GM19467 (cell line): ENCODE measurements around the gene RBM47.
"Not testable (repeated sequence)": the region's sequence is repeated elsewhere in the genome, so short reads cannot be mapped to it uniquely, and the experiment has no call there.

Experiments
- ATAC-seq: cut with Tn5 transposase; IDR thresholded peaks from one replicate; pipeline ENCODE4 v1.9.1; 2021; ENCODE audit warnings: mild to moderate bottlenecking, moderate library complexity; ENCODE audit not compliant: unreplicated experiment

The RBM47 gene

DNA sequence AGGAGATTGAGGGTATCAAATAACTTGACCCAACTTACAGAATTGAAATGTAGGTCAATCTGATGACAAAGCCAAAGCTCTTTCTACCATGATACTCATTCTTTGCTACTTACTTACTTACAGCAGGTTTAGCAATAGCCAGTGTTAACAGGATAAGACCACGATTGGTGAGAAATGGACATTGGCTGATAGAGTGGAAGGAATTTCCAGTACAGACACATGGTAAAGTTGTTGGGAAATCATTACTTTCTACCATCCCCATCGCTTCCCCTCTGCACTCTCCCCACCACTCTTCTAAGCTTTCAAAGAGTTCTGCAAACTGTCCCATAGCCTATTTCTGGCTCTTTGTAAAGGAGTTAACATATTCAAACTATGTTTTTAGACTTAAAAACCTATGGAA, 174.8 kb downstream of the RBM47 start:
- ATAC-seq: no peak

DNA sequence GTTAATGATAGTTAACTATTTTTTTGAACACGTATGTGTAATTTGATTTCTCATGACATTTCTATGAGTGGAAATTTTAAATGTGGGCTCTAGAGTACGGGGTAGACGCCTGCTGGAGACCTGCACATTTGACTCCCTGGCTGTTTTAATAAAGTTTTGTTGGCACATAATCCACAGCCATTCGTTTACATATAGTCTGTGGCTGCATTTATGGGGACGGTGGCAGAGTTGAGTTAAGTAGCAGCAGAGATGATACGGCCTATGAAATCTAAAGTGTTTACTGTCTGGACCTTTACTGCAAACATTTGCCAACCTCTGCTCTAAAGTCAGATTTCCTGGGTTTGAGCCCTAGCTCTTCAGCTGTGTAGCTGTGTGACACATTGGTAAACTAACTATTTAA, 175.8 kb downstream of the RBM47 start:
- no peak for ATAC-seq

DNA sequence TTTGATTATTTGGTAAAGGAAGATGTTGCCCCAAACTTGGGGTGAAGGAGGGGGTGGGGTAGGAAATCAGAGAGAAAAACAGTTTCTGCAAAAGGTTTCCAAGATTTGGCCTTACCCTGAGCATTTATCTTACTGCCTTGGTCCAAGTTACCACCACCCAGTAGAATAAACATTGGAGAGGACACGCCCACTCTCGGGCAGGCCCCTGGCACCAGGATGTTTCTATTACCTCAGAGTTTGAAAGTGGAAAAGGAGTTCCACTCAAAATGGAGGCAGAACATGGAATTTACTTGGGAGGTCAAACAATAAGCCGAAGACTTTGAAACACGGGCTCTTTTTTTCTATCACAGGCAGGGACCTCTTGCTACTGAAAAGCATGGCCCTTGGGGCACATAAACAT, 180.8 kb downstream of the RBM47 start:
- ATAC-seq: no peak

DNA sequence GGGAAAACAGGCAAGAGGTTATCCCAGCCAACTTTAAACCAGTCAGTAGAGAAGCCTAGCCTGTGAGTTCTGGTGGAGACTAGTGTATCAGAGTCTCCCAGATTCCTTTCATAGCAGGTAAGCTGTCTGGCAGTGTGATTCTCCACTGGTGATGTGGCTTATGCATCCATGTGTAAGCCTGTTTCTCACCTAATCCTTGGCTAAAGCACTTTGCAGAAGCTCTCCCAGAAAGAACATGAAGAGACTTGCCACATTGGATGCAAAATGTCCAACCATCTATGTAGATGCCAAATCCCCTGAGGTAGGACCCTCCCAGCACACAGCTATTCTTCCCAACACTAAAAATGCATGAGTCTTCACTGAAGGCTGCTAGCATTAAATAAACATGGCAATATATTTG, 182.8 kb downstream of the RBM47 start:
- ATAC-seq: no peak

DNA sequence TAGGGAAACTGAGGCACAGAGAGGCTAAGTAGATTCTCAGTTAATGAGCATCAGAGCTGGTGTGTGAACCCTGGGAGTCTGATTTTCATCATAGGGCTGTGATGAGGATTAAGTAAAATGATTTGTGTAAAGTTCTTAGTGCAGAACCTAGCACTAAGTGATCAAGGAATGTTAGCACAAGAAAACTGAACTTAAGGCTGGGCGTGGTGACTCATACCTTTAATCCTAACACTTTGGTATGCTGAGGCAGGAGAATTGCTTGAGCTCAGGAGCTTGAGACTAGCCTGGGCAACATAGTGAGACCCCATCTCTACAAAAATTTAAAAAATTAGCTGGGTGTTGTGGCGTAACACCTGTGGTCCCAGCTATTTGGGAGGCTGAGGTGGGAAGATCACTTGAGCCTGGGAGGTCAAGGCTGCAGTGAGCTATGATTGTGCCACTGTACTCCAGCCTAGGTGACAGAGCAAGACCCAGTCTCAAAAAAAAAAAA, 183.4 kb downstream of the RBM47 start:
- not testable (repeated sequence) for ATAC-seq

DNA sequence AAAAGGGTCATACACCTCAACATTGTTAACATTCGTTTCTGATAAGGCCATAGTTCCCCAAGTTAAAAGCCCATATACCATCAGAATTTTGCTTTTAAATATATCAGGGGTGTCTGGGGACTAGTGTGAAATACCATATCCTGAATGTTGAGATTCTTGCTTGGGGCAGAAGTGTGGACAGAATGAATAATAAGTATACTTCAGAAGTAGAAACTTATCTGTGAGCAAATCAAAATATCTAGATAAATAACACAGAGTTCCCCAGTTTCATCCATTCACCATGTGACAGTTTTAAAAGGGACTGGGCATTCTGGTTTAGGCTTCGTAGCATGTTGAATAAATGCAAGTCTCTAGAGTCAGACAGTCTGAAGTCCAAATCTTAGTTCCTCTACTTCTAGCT, 184.0 kb downstream of the RBM47 start:
- ATAC-seq: no peak

DNA sequence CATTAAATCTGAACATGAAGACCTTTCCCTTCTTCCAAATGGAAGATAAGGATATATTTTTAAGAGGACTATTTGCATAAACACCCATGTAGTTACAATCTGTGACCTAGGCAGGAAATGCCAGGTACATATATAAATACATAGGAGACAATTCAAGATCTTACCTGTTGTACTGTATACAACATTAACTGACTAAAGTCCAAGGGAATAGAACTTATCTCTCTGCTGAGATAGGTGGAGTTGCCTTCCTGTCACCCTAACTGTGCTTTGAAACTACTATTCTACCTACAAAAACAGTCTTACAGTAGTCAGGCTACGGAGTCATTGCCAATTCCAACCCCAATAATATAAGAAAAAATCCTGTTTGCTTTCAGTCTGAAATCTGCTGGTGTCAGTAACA, 188.2 kb downstream of the RBM47 start:
- ATAC-seq: no peak

DNA sequence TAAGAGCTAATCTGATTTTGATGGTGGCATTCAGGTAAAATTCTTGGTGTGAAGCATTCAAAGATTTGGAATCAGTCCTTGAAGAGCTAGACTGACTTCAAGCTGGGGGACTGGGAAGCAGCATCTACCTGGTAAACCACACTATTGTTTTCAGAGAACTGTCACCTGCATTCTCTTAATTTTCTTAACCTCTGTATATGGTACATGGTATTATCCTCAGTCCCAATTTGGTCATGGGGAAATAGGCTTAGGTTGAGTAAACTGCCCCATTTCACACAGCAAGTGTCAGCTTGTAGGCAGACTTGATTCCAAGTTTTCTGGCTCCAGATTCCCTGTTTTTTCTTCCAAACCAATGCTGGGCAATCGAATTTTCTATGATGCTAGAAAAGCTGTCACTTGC, 190.1 kb downstream of the RBM47 start:
- ATAC-seq: no peak

DNA sequence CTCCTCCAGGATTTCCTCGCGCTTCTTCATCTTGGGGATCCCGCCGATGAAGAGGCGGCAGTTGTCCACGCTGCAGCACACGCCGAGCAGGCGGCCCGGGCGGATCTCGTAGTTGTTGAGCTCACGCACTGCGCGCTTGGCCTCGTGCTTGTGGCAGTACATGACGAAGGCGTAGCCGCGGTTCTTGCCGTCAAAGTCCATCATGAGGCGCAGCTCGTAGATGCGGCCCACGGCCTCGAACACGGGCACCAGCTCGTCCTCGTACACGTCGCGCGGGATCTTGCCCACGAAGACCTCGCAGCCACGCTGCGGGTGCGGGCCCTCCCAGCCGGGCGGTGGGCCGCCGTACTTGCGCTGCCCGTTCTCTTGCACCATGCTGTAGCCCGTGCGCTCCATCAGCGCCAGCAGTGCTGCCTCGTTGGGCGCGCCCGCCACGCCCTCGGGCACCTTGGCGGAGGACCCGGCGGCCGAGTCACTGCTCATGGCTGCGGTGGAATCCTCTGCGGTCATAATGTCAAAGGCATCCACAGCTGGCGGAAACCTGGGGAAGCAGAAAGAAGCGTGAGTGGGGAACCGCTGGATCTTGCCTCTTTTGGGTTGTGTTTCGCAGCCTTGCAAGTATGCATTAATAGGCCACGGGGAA, 191.2 kb downstream of the RBM47 start:
- no peak for ATAC-seq

DNA sequence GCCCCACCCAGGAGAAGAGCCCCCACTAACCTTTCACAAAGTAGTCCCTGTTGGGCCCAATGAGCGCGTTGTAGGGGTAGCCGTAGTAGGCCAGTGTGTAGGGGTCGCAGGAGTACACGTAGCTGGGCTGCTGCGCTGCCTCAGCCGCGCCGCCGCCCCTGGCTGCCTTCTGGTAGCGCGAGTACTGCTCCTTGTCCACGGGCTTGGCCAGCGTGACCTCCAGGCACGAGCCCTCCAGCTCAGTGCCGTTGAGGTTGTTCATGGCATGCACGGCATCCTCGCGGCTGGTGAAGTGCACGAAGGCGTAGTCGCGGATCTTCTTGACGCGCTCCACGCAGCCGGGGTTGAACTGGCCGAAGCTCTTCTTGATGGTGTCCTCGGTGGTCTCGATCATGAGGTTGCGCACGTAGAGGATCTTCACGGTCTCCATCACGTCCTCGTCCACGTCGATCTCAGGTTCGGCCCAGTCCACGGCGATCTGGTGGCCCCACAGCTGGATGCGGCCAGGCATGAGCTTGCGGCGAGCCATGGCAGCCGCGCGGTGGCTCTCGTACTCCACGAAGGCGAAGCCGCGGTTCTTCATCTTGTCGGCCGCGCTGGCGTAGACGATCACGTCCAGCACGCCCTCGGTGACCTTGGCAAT, 191.8 kb downstream of the RBM47 start:
- no peak for ATAC-seq

DNA sequence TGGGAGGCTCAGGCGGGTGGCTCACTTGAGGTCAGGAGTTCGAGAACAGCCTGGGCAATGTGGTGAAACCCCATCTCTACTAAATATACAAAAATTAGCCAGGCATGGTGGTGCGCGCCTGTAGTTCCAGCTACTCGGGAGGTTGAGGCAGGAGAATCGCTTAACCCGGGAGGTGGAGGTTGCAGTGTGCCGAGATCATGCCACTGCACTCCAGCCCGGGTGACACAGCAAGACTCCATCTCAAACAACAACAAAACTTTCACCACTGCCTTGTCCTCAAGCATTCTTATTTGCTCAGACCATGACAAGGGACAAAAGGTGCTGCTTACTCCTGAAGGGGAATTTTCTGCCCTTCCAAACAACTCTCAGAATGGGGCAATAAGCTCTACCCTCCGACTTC, 194.4 kb downstream of the RBM47 start:
- not testable (repeated sequence) for ATAC-seq

DNA sequence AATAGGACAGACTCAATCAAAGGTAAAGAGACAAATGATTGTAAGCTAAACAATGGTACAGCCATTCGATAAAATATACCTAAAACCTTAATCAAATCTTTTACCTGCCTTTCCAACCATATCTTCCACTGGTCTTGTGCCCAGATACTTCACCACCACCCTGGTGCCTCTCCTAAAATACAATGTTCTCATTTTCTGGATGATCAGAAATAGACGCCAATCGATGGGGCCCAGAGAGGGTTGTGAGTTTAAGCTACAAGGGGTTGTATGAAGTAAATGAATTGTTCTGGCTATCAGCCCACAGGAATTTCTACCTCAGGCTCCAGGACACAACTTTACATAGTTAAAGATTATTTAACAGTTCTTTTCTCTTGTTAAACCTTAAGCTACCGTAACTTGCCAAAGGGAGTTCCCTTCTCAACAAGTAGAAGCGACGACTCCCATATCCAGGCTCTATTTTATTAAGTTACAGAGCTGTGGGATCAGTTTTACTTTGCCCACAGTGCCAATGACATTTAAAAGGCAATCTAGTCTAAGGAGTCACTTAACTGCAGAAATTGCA, 195.5 kb downstream of the RBM47 start:
- ATAC-seq: no peak

DNA sequence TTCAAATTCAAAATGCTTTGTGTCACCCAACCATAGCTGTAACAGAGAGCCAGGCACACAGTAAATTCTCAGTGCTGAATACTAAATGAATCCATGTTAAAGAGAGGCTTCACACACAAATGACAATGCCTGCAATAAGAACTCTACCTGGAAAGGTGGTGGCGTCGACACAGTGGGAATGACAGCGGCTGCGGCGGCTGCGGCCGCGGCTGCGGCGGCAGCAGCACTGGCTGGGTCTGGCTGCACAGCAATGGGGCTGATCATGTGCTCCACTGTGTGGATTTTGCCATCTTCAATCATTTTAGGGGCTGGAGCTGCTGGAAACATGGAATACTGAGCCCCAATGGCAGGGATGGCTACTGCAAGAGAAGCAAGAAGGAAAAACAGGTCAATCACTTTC, 197.2 kb downstream of the RBM47 start:
- ATAC-seq: no peak

DNA sequence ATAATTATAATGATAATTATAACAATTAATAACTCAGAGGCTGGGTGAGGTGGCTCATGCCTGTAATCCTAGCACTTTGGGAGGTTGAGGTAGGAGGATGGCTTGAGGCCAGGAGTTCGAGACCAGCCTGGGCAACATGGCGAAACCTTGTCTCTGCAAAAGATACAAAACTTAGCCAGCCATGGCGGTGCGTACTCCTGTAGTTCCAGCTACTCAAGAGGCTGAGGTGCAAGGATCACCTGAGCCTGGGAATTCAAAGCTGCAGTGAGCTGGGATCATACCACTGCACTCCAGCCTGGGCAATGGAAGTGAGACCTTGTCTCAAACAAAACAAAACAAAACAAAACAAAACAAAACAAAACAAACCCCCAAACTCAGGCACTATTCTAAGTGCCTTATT, 201.8 kb downstream of the RBM47 start:
- not testable (repeated sequence) for ATAC-seq

DNA sequence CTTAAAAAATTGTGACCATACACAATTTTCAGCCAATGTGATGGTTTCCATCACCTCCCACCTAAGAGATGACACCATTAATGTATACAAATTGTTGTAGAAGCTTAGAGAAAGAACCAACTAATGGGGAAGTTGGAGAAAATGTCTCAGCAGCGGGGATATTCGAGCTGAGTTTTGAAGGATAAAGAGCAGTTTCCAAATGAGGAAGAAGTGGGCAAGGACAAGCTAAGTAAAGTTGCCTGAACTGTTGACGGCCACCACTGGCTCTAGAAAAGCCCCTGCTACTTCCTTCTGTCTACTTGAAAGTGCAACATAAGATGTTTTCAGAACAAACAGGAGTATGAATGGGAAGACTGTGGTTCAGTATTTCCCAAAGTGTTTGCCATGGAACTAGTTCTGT, 202.5 kb downstream of the RBM47 start:
- no peak for ATAC-seq

DNA sequence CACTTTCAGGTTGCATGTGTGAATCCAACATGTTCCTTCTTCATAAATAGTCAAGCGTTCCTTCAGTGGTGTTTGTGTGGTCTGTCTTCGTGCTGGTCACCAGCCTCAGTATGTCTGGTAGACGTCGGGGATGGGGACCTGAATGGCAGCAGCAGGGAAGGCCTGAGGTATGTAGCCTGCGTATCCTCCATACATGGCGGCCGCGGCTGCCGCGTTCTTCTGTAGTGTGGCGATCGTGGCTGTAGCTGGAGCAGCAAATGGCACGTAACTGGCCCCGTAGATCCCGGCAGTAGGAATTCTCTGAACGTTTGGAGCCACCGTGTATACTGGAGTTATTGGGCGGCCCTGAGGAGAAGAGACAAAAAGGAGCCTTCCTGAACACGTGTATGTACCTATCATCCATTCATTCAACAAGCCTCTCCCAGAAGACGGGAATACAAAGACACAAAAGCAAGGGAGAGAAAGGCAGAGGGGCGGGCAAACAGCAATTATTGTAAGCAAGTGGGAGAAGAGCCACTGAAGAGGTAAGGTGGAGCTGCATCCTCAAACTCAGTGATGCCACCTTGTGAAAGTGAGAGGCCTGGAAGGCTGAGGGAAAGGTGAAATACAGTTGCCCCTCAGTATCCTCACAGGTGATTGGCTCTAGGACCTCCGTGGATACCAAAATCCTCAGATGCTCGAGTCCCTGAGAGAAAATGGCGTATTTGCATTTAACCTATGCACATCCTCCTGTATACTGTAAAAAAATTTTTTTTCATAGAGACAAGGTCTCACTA, 203.7 kb downstream of the RBM47 start:
- ATAC-seq: no peak

DNA sequence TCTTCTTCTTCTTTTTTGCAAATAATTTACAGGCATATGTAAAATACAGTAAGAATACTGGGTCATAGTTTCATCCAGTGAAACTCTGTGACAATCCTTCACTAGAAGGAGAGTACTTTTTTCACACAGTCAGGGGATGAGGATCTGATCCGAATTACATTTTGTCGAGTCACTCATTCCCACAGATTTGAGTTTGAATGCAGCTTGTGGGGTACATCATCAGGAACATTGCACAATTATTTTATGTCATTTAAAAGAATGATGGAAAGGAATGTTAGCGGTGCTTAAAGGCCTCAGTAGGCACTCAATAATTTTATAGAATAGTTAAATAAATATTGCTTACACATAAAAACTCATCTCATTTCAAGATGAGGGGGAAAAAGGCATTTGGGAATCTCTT, 205.9 kb downstream of the RBM47 start:
- no peak for ATAC-seq

DNA sequence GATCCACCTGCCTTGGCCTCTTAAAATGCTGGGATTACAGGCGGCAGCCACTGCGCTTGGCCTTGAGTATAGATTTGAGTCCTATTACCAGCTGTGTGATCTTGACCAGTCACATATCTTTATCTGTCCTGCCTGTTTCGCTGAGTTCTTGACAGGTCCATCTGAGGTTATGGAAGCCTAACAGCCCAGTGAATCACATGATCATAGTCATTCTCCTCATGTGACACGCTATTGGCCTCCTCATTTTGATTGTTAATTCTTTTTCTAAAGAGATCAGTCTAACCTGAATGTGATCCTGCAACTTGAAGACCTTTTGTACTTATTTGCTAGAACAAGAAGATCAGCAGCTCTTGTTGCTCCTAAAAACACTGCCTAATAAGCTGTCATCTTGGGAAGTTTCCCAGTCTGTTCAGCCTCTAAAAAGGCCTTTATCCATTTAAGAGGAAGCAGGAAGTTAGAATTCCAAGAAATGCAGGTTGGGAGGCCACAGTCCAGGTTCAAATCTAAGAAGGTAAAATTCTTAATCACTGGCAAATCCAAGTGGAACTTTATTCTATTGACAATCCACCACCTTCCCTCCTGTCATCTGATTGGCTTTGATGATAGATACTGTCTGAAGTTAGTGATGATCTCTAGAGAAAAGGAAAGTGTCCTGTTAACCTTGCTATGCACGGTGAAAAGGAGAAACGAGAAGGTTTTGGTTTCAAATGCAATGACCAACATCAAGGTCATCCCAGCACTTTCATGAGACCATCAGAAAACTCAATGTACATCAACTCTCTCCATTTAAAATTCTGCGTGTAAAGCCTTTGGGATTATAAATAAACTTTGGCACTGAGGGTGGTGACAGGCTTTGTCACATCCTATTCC, 207.6 kb downstream of the RBM47 start:
- ATAC-seq: no peak

DNA sequence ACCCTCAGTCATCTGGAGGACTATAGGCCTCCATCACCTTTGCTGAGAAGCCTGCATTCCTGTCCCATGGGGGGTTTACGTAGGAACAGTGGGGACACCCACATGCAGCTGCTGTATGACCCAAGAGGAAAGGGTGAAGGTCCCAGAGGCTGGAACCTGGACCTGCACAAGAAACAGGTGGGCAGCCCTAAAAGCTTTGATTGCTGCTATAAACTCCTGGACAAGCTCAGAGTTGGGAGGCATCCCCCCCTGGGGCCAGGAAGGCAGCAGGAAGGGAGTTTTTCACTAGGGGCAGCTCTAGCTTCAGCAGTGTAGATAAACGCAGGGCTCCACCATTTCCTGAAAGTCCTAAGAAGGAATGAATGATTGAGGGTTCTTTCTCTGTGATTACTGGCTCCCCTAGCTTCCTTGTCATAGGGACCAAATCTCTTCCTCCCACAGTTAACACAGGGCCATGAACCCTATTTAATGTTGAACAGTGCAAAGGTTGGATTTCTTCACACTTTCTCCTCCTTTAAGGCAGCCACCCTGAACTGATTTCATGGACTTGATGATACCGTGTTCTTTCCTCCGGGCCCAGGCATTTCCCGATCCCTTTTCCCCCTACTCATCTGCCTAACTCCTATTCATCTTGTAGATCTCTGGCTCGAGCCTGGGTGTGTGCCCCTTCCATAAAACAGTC, 210.3 kb downstream of the RBM47 start:
- no peak for ATAC-seq
